ENCODE data around the gene HGD. TPM values are rescaled to one million over a fixed set of nuclear protein-coding genes. Genes with fewer than 3 reads are reported as not detected.

The HGD gene
- total and polyA plus RNA-seq, 7 experiments from 2014 or later: 0.44 to 4.9 (median 2.6) TPM; not detected in 2

DNA sequence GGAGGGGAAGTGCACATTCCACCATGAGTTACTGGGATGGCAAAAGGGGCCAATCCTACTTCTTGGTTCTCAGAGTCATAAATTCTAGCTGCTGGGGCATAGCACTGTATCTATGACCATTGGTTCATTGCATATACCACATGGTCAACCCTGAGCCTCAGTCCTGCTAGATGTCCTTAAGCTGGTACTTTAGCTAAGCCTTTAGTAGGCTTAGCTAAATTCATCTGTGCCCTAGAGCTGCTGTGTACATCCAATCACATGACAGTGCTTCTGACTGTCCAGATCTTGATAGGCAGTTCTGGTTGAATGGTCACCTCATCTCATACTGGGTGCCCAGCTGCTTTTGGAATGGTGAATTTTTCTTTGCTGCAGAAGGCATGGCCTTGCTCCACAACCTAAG, 77.7 kb downstream of the HGD start:
- H3K27ac ChIP-seq (ENCODE audit: low read depth, low read length): no peak overlapping the region
- intact Hi-C loops (cut with micrococcal nuclease): no loop called here
- H3K36me3 ChIP-seq (ENCODE audit: control insufficient read depth in 2 of 3, insufficient read depth in 3 of 3, low read length in 3 of 3): peaks cover 0 to 16% (median 0%) of the 10 kb centered on the region in 3 experiments
- no peaks in the 10 kb centered on the region for H3K9me3 Mint-ChIP-seq
- peak overlapping the region in 2 of 9 donors; percentile 22 to 29 for H3K27ac Mint-ChIP-seq
- no peak overlapping the region for H3K4me3 ChIP-seq (ENCODE audit: low read length)
- no peak overlapping the region for H3K4me3 Mint-ChIP-seq
- ChIA-PET POLR2A (interaction anchor here (1.4 kb wide), 1 partner anchor 9 kb away, joined by 3 read pairs; the partner anchor contains the start of gene NDUFB4), CTCF (interaction anchor here (1.3 kb wide), 1 partner anchor 46 kb away, joined by 3 read pairs; no protein-coding TSS in a partner anchor)
- peaks cover 0 to 7% of the 10 kb centered on the region in 2 donors for H3K4me1 ChIP-seq (ENCODE audit: control insufficient read depth in 2 of 2, insufficient read depth in 2 of 2, low read length in 2 of 2)
- peaks cover 0 to 12% (median 4%) of the 10 kb centered on the region in 7 donors for H3K4me1 Mint-ChIP-seq
- DNase-seq (no peak), ATAC-seq (peak; percentile 18)
- H3K27me3 ChIP-seq (ENCODE audit: control insufficient read depth in 2 of 2, insufficient read depth in 2 of 2, low read length in 2 of 2): no peaks in the 10 kb centered on the region
- peaks cover 0 to 4% (median 0%) of the 10 kb centered on the region in 5 donors for H3K27me3 Mint-ChIP-seq
- H3K9me3 ChIP-seq (ENCODE audit: control insufficient read depth in 2 of 3, low read length in 3 of 3): no peaks in the 10 kb centered on the region
- peaks cover 0 to 24% (median 5%) of the 10 kb centered on the region in 5 donors for H3K36me3 Mint-ChIP-seq

DNA sequence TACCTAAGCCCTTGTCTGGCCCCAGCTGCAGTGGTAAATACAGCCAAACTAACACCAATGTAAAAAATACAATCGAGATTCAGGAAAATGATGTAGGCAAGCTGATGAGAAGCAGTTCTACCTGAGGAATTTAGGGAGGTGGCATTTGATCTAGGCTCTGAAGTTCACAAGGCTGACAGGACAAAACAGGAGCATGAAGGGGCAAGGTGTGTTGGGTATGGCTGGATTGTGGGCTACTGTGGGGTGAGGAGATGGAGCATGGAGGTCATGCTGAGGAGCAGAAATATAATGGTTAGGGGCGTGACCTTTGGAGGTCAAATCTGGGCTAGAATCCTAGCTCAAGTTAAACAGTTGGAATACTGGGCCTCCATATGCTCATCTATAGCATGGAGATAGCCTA, 79.4 kb downstream of the HGD start:
- no peak overlapping the region for H3K27ac ChIP-seq (ENCODE audit: low read depth, low read length)
- H3K9me3 Mint-ChIP-seq: no peaks in the 10 kb centered on the region
- H3K36me3 Mint-ChIP-seq: peaks cover 0 to 24% (median 5%) of the 10 kb centered on the region in 5 donors
- ATAC-seq (no peak), DNase-seq (no peak)
- H3K4me3 Mint-ChIP-seq: no peak overlapping the region
- H3K4me1 Mint-ChIP-seq: peaks cover 0 to 12% (median 4%) of the 10 kb centered on the region in 7 donors
- no peak overlapping the region for H3K4me3 ChIP-seq (ENCODE audit: low read length)
- ChIA-PET POLR2A (no interaction called here), CTCF (interaction anchor here (0.6 kb wide), 1 partner anchor 167 kb away, joined by 3 read pairs; no protein-coding TSS in a partner anchor)
- peaks cover 14 to 20% of the 10 kb centered on the region in 2 donors for H3K4me1 ChIP-seq (ENCODE audit: control insufficient read depth in 2 of 2, insufficient read depth in 2 of 2, low read length in 2 of 2)
- H3K27me3 Mint-ChIP-seq: peaks cover 0 to 2% (median 0%) of the 10 kb centered on the region in 5 donors
- H3K36me3 ChIP-seq (ENCODE audit: control insufficient read depth in 2 of 3, insufficient read depth in 3 of 3, low read length in 3 of 3): peaks cover 0 to 29% (median 0%) of the 10 kb centered on the region in 3 experiments
- H3K27ac Mint-ChIP-seq: peak overlapping the region in 4 of 9 donors; percentile 8 to 35 (median 16)
- intact Hi-C loops (cut with micrococcal nuclease): no loop called here
- H3K27me3 ChIP-seq (ENCODE audit: control insufficient read depth in 2 of 2, insufficient read depth in 2 of 2, low read length in 2 of 2): no peaks in the 10 kb centered on the region
- H3K9me3 ChIP-seq (ENCODE audit: control insufficient read depth in 2 of 3, low read length in 3 of 3): no peaks in the 10 kb centered on the region

DNA sequence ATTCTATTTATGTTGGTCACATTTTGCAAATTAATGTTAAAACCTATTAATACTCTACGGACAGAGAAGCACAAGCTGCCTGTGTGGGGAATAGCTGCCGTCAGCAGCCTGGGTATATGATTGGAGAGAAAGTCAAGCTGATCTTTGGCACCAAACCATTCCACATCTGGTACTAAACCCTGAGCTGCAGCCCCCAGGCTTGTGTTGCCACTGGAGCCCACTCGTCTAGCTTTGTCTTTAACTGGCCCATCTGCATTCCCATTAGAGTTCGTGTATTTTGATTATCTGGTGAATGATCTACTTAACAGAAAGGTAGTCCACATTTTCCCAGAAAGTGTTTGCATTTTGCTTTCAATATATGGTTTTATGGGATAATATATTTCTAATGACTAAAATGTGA, 80.5 kb downstream of the HGD start:
- H3K27me3 ChIP-seq (ENCODE audit: control insufficient read depth in 2 of 2, insufficient read depth in 2 of 2, low read length in 2 of 2): no peaks in the 10 kb centered on the region
- peaks cover 0 to 27% (median 5%) of the 10 kb centered on the region in 5 donors for H3K36me3 Mint-ChIP-seq
- no peak for DNase-seq
- peaks cover 0 to 12% (median 4%) of the 10 kb centered on the region in 7 donors for H3K4me1 Mint-ChIP-seq
- CTCF ChIA-PET: no interaction called here
- H3K9me3 Mint-ChIP-seq: no peaks in the 10 kb centered on the region
- H3K27ac ChIP-seq (ENCODE audit: low read depth, low read length): no peak overlapping the region
- peaks cover 22 to 25% of the 10 kb centered on the region in 2 donors for H3K4me1 ChIP-seq (ENCODE audit: control insufficient read depth in 2 of 2, insufficient read depth in 2 of 2, low read length in 2 of 2)
- H3K36me3 ChIP-seq (ENCODE audit: control insufficient read depth in 2 of 3, insufficient read depth in 3 of 3, low read length in 3 of 3): peaks cover 0 to 29% (median 0%) of the 10 kb centered on the region in 3 experiments
- POLR2A ChIA-PET: no interaction called here
- ATAC-seq: no peak
- intact Hi-C loops (cut with micrococcal nuclease): no loop called here
- no peak overlapping the region for H3K4me3 Mint-ChIP-seq
- peaks cover 0 to 2% (median 0%) of the 10 kb centered on the region in 5 donors for H3K27me3 Mint-ChIP-seq
- H3K4me3 ChIP-seq (ENCODE audit: low read length): no peak overlapping the region
- H3K27ac Mint-ChIP-seq: peak overlapping the region in 4 of 9 donors; percentile 11 to 78 (median 48)
- no peaks in the 10 kb centered on the region for H3K9me3 ChIP-seq (ENCODE audit: control insufficient read depth in 2 of 3, low read length in 3 of 3)

- H3K4me3 ChIP-seq (ENCODE audit: low read length): no peak overlapping the region
- CTCF ChIA-PET: no interaction called here
- peaks cover 0 to 29% (median 0%) of the 10 kb centered on the region in 3 experiments for H3K36me3 ChIP-seq (ENCODE audit: control insufficient read depth in 2 of 3, insufficient read depth in 3 of 3, low read length in 3 of 3)
- peaks cover 0 to 7% (median 0%) of the 10 kb centered on the region in 5 donors for H3K27me3 Mint-ChIP-seq
- ATAC-seq: no peak
- POLR2A ChIA-PET: interaction anchor here (1.0 kb wide), 1 partner anchor 140 kb away, joined by 3 read pairs; no protein-coding TSS in a partner anchor
- no peak overlapping the region for H3K27ac Mint-ChIP-seq
- no peaks in the 10 kb centered on the region for H3K9me3 ChIP-seq (ENCODE audit: control insufficient read depth in 2 of 3, low read length in 3 of 3)
- H3K36me3 Mint-ChIP-seq: peaks cover 0 to 29% (median 5%) of the 10 kb centered on the region in 5 donors
- peaks cover 0 to 2% (median 0%) of the 10 kb centered on the region in 11 donors for H3K9me3 Mint-ChIP-seq
- no peak overlapping the region for H3K4me3 Mint-ChIP-seq
- intact Hi-C loops (cut with micrococcal nuclease): loop anchor here (5.0 to 10.0 kb wide), 8 partner anchors 833 to 1783 kb away; partner anchors contain the start of genes B4GALT4 (in 1 of the 2), COX17 (in 1 of the 2), FAM162A (in 1 of the 2) and GOLGB1 (in 1 of the 2)
- no peaks in the 10 kb centered on the region for H3K27me3 ChIP-seq (ENCODE audit: control insufficient read depth in 2 of 2, insufficient read depth in 2 of 2, low read length in 2 of 2)
- H3K4me1 ChIP-seq (ENCODE audit: control insufficient read depth in 2 of 2, insufficient read depth in 2 of 2, low read length in 2 of 2): peaks cover 25 to 27% of the 10 kb centered on the region in 2 donors
- peak overlapping the region; percentile 64 for H3K27ac ChIP-seq (ENCODE audit: low read depth, low read length)
- peaks cover 0 to 22% (median 11%) of the 10 kb centered on the region in 7 donors for H3K4me1 Mint-ChIP-seq
- DNase-seq: no peak
Measured at GRCh38 chr3:120599211-120599610, 82.8 kb downstream of the HGD start.

DNA sequence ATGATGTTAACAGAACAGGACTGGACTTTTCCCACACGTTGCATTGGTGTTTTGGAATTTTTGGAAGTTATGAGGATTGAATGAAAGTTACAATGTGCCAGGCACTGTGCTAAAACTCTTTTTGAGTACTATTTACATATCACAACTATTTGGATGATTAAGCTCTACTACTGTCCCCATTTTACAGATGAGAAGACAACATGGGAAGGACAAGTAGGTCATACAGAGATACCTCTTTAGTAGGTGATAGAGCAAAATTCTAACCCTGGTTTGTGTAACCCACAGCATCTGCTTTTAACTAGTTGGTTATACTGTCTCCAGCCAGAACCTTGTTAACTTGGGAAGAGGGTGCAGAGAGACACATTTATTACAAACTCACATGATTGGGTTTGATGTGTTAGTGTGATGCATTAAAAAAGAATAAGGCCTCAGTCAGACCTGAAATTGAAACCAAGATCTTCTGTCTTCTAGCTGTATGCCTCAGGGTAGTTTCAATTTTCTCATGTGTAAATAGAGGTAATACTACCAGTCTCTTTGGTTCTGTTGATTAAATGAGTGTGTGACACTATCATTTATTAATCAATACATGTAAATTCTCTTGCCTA, 84.5 kb downstream of the HGD start:
- Histone ChIP-seq H3K9me3 (ENCODE audit: control insufficient read depth in 2 of 3, low read length in 3 of 3) (no peaks in the 10 kb centered on the region), H3K27ac (ENCODE audit: low read depth, low read length) (peak overlapping the region; percentile 64), H3K27me3 (ENCODE audit: control insufficient read depth in 2 of 2, insufficient read depth in 2 of 2, low read length in 2 of 2) (no peaks in the 10 kb centered on the region), H3K36me3 (ENCODE audit: control insufficient read depth in 2 of 3, insufficient read depth in 3 of 3, low read length in 3 of 3) (peaks cover 0 to 15% (median 0%) of the 10 kb centered on the region in 3 experiments), H3K4me1 (ENCODE audit: control insufficient read depth in 2 of 2, insufficient read depth in 2 of 2, low read length in 2 of 2) (peaks cover 25 to 27% of the 10 kb centered on the region in 2 donors), H3K4me3 (ENCODE audit: low read length) (peak overlapping the region; percentile 8)
- peaks cover 0 to 2% (median 0%) of the 10 kb centered on the region in 11 donors for H3K9me3 Mint-ChIP-seq
- H3K4me1 Mint-ChIP-seq: peaks cover 0 to 22% (median 11%) of the 10 kb centered on the region in 7 donors
- DNase-seq (no peak), ATAC-seq (no peak)
- POLR2A ChIA-PET: interaction anchor here (0.5 to 3.8 kb wide), 4 partner anchors 117 to 449 kb away, joined by 3 to 45 read pairs (median 7); partner anchors contain the start of genes GTF2E1 and RABL3
- peak overlapping the region in 3 of 9 donors; percentile 65 to 86 (median 74) for H3K27ac Mint-ChIP-seq
- peak overlapping the region in 4 of 10 donors; percentile 60 to 89 (median 81) for H3K4me3 Mint-ChIP-seq
- peaks cover 0 to 19% (median 5%) of the 10 kb centered on the region in 5 donors for H3K36me3 Mint-ChIP-seq
- CTCF ChIA-PET: interaction anchor here (0.6 to 2.4 kb wide), 4 partner anchors 10 to 1474 kb away, joined by 3 to 10 read pairs (median 5); no protein-coding TSS in a partner anchor
- intact Hi-C loops (cut with micrococcal nuclease): loop anchor here (2.0 to 10.0 kb wide), 10 partner anchors 249 to 1785 kb away; partner anchors contain the start of genes B4GALT4 (in 1 of the 2), COX17 (in 1 of the 2), EAF2 (in 1 of the 2) and FAM162A (in 1 of the 2)
- H3K27me3 Mint-ChIP-seq: peaks cover 0 to 11% (median 0%) of the 10 kb centered on the region in 5 donors

- no peak for ATAC-seq
- no peaks in the 10 kb centered on the region for H3K9me3 ChIP-seq (ENCODE audit: control insufficient read depth in 2 of 3, low read length in 3 of 3)
- H3K4me1 ChIP-seq (ENCODE audit: control insufficient read depth in 2 of 2, insufficient read depth in 2 of 2, low read length in 2 of 2): peaks cover 25 to 27% of the 10 kb centered on the region in 2 donors
Measured at GRCh38 chr3:120596853-120597223, 85.2 kb downstream of the HGD start.

More at GRCh38 chr3:120596853-120597223, 85.2 kb downstream of the HGD start:
- CTCF ChIA-PET: interaction anchor here (0.6 to 2.4 kb wide), 5 partner anchors 9 to 1473 kb away, joined by 3 to 10 read pairs (median 6); no protein-coding TSS in a partner anchor
- Histone ChIP-seq H3K27me3 (ENCODE audit: control insufficient read depth in 2 of 2, insufficient read depth in 2 of 2, low read length in 2 of 2) (no peaks in the 10 kb centered on the region), H3K27ac (ENCODE audit: low read depth, low read length) (peak overlapping the region; percentile 92), H3K4me3 (ENCODE audit: low read length) (peak overlapping the region; percentile 99), H3K36me3 (ENCODE audit: control insufficient read depth in 2 of 3, insufficient read depth in 3 of 3, low read length in 3 of 3) (peaks cover 0 to 14% (median 0%) of the 10 kb centered on the region in 3 experiments)
- peak overlapping the region in 5 of 9 donors; percentile 94 to 99 (median 98) for H3K27ac Mint-ChIP-seq
- POLR2A ChIA-PET: interaction anchor here (0.6 to 3.8 kb wide), 11 partner anchors 17 to 1133 kb away, joined by 3 to 45 read pairs (median 5); partner anchors contain the start of genes GTF2E1, LRRC58, RABL3 and TMEM39A
- peaks cover 0 to 22% (median 11%) of the 10 kb centered on the region in 7 donors for H3K4me1 Mint-ChIP-seq
- H3K4me3 Mint-ChIP-seq: peak overlapping the region in 8 of 10 donors; percentile 85 to 99 (median 96)
- intact Hi-C loops (cut with micrococcal nuclease): loop anchor here (1.0 to 10.0 kb wide), 16 partner anchors 36 to 1785 kb away; partner anchors contain the start of genes GTF2E1 (in 2 of the 2), LRRC58 (in 2 of the 2), RABL3 (in 2 of the 2) and B4GALT4 (in 1 of the 2)
- H3K27me3 Mint-ChIP-seq: peaks cover 0 to 16% (median 0%) of the 10 kb centered on the region in 5 donors
- peaks cover 0 to 18% (median 5%) of the 10 kb centered on the region in 5 donors for H3K36me3 Mint-ChIP-seq
- no peak for DNase-seq
- H3K9me3 Mint-ChIP-seq: peaks cover 0 to 2% (median 0%) of the 10 kb centered on the region in 11 donors
